HepG2 (cell line): ENCODE results near the gene DCHS2.

ENCODE experiments used
- EED ChIP-seq: sonication (generic); formaldehyde crosslinking; IDR thresholded peaks from 2 replicates; pipeline ENCODE4 v1.5.0; 2020; ENCODE audit warnings: mild to moderate bottlenecking, missing genetic modification reagents
- RARA ChIP-seq: IDR thresholded peaks from 2 replicates; pipeline ENCODE4 v1.6.1; 2016; ENCODE audit warnings: missing genetic modification reagents, missing compliant biosample characterization
- ZNF788 ChIP-seq: sonication (generic); formaldehyde crosslinking; IDR thresholded peaks from 2 replicates; pipeline ENCODE4 v1.5.0; 2020; ENCODE audit warnings: mild to moderate bottlenecking, missing genetic modification reagents, borderline replicate concordance

DNA sequence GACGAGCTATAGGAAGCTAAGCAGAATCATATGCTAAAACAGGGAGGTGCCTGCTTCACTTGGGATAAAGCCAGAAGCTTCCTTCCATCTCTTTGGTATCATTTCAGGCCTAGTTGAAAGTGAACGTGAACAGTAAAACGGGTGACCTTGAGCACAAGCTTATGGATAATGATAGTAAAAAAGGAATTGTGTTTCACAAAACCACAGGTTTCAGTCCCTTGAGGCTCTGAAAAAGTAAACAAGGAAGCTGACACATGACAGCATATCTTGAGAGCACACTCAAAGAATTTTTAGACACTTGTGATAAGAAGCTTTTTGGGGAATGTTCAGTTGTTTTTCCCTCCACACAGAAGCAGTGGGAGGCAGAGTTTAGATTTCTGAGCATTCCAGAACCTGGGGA, 286.1 kb downstream of the DCHS2 start:
- TF ChIP-seq ZNF788 (CRISPR knock-in tag) (no peak), EED (CRISPR knock-in tag) (no peak), RARA (CRISPR knock-in tag) (no peak)
